Ramos (cell line): ENCODE data around the gene GPC6.

Experiments
- in situ Hi-C: fragments of 300-500 bp; cut with MboI; formaldehyde crosslinking; loops from one replicate; pipeline ENCODE4 v1.14.3; 2022; ENCODE audit warnings: low sequenced_read_pairs; ENCODE audit not compliant: unreplicated experiment

The GPC6 gene

GRCh38 chr13:93752541-93752940 is 525.9 kb downstream of the GPC6 start:
- in situ Hi-C loops = no loop called here

DNA sequence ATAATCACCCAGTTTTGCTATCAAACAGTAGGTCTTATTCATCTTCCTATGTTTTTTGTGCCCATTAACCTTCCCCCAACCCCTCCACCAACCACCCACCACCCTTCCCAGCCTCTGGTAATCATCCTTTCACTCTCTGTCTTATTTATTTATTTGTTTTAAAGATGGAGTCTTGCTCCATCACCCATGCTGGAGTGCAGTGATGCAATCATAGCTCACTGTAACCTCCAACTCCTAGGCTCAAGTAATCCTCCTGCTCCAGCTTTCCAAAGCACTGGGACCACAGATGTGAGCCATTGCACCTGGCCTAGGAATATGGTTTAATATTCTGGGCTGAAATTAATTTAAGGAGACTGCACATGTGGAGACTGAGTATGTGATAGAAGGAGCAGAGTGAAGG is 527.0 kb downstream of the GPC6 start:
- in situ Hi-C loops = no loop called here

GRCh38 chr13:93755341-93755740 is 528.7 kb downstream of the GPC6 start:
- in situ Hi-C loops = no loop called here

DNA sequence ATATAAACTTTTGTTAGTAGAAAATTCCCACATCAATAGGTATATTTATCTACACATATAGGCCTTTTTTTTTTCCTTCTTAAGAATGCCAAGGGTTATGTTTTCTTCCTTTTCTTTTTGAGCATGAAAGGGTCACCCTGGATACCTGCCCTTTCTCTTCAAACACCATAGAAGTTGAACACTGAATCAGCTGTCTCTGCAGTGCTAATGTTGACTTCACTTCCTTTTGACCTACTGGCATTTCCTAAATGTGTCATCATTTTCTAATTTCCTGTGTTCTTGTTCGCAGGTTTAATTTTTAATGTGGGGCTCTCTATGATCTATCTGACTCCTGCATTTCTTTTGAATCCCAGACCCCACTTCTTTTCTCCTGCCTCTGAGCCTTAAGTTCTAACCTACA is 532.0 kb downstream of the GPC6 start:
- in situ Hi-C loops = no loop called here

DNA sequence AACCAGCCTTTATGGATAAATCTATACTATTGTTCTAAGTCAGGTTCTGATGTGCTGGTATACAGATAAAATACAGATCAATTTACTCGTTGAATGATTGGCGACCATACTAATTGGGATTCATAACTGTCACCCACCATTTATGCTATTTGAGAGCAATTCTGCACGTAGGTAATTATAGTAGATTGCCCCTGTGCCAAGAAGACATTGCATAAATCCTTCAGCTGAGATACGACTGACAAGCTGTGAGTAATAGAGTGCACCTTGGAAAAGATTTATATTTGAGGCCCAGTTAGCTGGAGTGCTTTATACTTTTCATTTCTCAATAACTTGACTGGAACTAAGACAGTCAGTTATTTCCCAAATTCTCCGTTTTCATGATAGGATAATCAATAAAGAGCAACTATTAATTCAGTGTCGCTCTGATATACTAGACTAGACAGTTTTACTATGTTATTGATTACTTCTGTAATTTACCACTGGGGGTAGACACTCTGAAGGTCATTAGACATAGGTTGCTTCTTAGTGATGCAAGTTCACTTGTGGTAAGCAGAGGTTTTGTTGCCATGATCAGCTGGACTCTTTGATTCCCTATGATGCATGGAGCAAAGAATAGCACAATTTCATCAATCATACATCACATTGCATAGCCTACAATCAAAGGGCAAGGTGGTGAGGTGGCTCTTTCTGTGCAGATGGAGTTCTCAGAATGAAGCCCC is 536.3 kb downstream of the GPC6 start:
- in situ Hi-C loops = no loop called here

DNA sequence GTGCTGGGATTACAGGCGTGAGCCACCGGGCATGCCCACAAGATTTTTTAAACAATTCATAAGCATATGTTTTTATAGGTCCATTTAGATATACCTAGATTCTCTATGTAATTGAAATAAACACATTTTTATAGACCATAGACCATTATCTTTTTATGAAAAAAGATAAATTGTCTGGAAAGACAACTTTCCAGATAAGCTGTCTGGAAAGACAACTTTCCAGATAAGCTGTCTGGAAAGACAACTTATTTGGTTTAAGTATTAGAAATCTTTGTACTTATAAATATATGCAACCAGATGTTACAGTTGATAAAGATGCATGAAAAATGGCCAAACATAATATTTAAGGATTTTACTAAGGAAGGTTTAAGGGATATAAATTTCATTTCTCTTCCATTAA is 538.5 kb downstream of the GPC6 start:
- in situ Hi-C loops = no loop called here

DNA sequence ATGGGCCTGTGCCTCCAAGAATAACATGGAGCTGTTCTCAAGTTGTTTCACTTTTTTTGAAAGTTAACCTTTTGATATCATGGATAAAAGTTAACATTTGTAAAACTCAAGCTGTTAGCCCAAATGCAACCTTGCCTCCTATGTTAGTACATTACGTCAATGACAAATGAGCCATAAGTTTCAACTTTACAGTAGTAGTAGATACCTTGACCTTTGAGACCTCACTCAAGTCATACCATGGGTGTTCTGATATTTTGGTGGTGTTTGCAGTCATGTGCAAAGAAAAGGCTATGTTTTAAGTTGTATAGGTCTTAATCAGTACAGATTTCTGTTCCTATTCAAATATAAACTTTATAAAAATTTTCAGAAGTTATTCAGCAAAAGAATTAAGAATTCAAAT is 539.2 kb downstream of the GPC6 start:
- in situ Hi-C loops = no loop called here

DNA sequence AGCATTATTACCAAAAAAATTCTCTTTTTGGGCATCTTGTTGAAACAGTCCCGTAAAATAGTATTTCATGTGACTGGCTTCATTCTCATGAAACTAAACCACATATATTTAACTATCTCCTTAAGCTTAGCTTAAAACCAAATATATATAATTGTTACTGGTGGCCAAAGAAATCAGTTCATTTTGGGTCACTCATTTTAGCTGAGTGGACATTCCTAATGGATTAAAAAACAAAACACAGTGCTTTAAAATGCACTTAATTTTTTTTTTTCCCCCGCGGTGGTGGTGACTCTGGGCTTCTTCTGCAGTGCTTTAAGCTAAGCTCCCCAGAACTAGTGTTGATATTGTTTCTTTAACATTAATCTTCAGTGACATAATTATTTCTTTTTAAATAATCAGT is 540.1 kb downstream of the GPC6 start:
- in situ Hi-C loops = no loop called here

DNA sequence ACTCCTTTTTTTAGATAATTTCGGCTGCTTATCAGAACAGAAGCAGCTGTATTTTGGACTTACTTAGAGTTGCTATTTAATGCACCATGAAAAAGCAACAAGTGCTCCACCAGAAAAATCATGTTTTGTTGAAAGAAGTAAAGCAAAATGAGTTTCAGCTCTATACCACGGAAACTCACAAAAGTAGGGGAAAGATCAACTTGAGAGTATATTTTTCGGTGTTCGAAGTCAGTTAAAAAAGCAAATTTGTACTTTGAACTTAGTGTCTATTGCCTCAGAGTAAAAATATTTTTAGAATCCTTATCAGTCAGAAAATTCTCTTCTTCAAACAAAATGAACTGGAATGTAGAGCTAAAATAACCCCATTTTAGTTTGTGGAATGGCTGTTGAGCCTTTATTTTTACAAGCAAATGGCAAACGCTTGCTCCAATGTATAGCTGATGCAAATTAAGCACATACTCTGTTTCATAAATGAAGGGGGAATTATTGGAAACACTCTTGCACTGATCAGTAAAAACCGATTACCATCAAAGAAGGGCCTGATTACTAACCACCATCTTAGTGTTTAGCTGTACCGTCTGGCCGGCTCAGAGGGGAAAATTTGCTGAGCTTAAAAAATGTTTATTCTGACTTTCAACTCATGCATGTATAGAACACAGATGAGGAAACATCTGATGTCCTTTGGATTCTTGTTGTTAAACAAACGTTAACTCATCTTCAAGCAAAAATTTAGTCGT is 540.7 kb downstream of the GPC6 start:
- in situ Hi-C loops = no loop called here

DNA sequence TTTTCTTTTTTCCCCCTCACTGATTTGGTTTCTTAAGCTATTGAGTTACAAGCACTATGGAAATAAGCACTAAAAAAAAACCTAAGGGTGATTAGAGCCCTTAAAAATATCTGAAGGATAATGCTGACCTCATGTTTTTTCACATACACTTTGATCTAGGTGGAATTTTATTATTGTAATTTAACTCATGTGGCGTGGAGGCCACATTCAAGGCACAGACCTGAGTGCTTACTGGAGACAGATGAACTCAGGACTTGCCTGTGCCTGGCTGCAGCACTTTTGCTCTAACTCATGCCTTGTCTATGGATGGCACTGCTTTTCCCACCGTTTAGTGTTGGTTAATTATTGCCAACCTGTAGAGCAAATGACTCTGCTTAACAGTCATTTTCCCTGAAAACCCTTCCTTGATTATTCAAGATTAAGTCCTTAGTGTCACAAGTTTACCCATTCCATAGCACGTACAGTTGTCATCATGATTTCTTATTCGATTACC is 541.4 kb downstream of the GPC6 start:
- in situ Hi-C loops = no loop called here

DNA sequence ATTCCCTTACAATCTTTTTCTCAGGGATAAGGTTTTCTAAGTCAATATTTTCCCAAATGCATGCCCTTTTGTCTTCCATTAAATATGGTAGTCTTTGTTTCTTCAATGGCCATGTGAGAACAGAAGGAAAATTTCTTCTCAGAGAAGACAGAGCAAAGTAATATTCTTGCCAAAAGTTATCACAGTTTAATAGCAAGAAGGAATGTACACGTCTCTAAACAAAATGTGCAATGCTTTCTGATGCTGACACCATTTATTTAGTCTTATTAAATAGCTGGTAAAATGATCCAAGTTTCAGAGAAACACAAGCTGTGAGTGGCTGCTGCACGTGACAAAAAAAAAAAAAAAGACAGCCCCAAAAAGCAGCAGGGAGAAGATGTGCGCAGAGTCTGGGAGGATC is 542.5 kb downstream of the GPC6 start:
- in situ Hi-C loops = no loop called here

GRCh38 chr13:93769607-93770006 is 543.0 kb downstream of the GPC6 start:
- in situ Hi-C loops = no loop called here

GRCh38 chr13:93771227-93771626 is 544.6 kb downstream of the GPC6 start:
- in situ Hi-C loops = no loop called here

DNA sequence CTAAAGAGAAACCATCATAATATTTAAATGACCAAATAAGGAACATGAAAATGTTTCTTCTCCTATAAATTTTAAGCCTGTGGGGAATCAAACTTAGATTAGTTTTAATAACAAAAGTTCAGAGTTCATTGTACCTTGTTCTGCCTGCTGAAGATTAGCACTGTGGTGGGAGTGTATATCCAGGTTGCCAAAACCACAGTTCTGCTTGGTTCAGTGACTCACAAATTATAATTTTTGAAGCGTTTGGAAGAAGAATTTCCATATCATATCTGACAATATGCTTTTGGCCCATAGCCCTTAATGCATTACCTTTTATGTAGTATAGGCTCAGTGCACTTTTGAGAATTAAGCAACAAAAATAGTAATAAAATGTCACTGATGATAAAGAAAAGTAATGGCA is 545.2 kb downstream of the GPC6 start:
- in situ Hi-C loops = no loop called here

DNA sequence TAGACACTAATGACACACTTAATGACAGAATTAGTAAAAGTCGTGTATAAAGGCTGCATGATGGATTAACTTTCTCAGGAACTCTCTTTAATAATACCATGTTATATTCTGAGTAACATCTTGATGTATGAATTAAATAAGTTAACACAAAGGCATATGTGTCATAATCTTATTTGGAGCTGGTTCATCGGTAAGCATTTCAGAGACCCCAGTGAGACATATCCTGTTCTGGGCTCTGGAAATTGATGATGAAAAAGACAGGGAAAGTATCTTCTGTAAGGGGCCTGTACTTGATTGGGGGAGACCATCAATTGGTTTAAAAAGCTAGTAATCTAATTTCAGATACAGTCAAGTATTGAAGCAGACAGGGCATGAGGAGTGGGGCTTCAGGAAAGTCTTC is 547.9 kb downstream of the GPC6 start:
- in situ Hi-C loops = no loop called here

GRCh38 chr13:93775027-93775426 is 548.4 kb downstream of the GPC6 start:
- in situ Hi-C loops = no loop called here

DNA sequence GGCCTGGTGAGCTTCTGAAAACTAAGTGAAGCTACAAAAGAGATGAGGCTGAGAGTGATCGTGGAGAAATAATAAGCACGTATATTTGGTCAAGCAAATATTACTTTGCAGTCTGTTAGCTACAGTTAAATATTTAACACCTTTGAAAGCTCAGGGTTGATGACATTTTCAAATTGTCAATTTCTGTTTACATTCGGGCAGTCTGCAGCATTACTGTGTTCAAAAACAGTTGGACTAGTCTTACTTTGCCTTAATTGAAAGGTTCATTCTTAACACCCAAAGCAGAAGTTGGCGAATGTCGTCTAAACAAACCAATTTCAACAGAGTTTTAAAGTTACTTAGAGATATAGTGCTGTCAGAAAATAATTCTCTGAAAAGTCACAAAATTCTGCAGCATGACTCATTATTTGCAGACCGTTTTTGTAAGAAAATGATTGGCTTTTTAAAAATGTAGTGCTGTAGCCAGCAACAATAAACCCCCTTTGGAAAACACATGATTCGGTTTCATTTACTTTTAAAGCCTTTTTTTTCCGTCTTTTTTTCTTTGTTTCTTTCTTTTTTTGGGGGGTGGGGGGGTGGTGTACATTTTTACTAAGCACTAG is 549.0 kb downstream of the GPC6 start:
- in situ Hi-C loops = no loop called here

DNA sequence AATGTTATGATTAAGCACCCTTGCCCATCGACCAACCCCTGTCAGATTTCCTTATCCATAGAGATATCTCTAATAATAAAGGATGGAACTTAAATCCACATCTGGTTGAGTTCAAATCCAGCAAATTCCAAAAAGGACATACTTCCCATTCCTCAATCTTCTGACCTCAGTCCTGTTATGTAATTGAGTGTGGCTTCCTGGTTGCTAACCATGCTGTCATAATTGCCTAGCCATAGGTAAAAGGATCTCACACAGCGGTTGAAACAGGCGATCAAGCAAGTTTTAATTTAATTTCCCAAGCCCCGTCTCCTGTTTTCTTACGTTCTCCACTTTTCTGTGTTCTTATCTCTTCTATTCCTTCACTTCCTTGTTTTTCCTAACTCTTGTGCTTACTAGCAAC is 550.3 kb downstream of the GPC6 start:
- in situ Hi-C loops = no loop called here

GRCh38 chr13:93777504-93777903 is 550.9 kb downstream of the GPC6 start:
- in situ Hi-C loops = no loop called here

- in situ Hi-C loops = no loop called here
These were observed 551.9 kb downstream of the GPC6 start for GRCh38 chr13:93778548-93778947.

GRCh38 chr13:93784191-93784590 is 557.6 kb downstream of the GPC6 start:
- in situ Hi-C loops = no loop called here
